Lower leg skin (tissue), 4 donors: Measurements from ENCODE around the gene BICC1. TPM values are rescaled to one million over a fixed set of nuclear protein-coding genes. Genes with fewer than 3 reads are reported as not detected.

Experiments used
- DNase-seq, 2 donors: peaks; one replicate each; pipeline ENCODE4 v3.0.0-alpha.2; 2019; ENCODE audit warnings: low spot score in 2 of 2
- H3K4me3 ChIP-seq: fragments of 200-600 bp; sonication (generic); 2 replicates; pipeline ENCODE4 v1.5.1; 2017; ENCODE audit warnings: mild to moderate bottlenecking, low read depth; ENCODE audit not compliant: poor library complexity, severe bottlenecking
- POLR2A ChIP-seq, 2 donors: fragments of 450-650 bp; IDR thresholded peaks; one replicate each; pipeline ENCODE4 v1.6.1; 2016 to 2017; ENCODE audit warnings: antibody characterized with exemption in 2 of 2, mild to moderate bottlenecking in 1 of 2, moderate library complexity in 1 of 2
- WGBS, 2 donors: methylation state at CpG; one replicate each; pipeline ENCODE4 v1.1.5; 2018; 5-methylcytosine and 5-hydroxymethylcytosine counted together
- intact Hi-C: fragments of 100-400 bp; cut with DNase I; formaldehyde crosslinking; loops from one replicate; pipeline ENCODE4 v1.15.0; 2023; ENCODE audit warnings: low total_unique reads
- total RNA-seq, 4 donors: library from RNA; depleted of rRNA; stranded (reverse); fragments of >200 nt; gene quantifications; one replicate each; pipeline ENCODE4 v1.1.0, GENCODE V29; 2016
- TF ChIP-seq, protein P1 (sequence below), 3 donors: fragments of 450-650 bp; IDR thresholded peaks; one replicate each; pipeline ENCODE4 v1.5.1; 2016; ENCODE audit warnings: antibody characterized with exemption in 3 of 3, mild to moderate bottlenecking in 3 of 3, moderate library complexity in 2 of 3

Gene BICC1
- total RNA-seq, 4 donors from 2014 or later: 5.0 to 11.5 (median 7.1) TPM

DNA sequence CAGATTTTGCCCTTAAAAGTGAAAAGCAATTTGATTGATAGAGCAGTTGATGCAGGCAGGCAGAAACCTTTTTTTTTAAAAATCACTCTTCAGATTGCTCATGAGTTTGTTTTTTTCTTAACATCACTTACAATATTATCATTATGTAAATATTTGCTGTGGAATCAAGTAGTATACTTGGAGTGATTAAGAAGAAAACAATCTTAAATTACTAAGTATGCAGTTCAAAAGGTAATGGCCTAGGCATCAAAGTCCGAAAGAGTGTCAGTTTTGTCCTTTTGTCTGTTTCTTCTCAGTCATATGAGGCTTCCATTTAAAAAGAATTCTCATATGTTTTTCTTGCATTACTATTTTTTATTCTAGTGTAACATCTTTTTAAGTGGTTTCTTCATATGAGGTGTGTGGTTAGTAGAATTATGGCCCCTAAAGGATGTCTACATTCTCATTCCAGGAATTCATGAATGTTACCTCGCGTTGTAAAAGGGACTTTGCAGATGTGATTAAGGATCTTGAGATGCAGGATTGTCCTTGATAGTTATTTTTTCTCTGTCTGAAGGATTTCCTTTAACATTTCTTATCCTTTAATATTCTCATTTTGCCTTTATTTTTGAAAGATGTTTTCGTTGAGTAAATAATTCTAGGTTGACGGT lies 44.0 kb downstream of the BICC1 start:
- TF ChIP-seq, protein P1, sequence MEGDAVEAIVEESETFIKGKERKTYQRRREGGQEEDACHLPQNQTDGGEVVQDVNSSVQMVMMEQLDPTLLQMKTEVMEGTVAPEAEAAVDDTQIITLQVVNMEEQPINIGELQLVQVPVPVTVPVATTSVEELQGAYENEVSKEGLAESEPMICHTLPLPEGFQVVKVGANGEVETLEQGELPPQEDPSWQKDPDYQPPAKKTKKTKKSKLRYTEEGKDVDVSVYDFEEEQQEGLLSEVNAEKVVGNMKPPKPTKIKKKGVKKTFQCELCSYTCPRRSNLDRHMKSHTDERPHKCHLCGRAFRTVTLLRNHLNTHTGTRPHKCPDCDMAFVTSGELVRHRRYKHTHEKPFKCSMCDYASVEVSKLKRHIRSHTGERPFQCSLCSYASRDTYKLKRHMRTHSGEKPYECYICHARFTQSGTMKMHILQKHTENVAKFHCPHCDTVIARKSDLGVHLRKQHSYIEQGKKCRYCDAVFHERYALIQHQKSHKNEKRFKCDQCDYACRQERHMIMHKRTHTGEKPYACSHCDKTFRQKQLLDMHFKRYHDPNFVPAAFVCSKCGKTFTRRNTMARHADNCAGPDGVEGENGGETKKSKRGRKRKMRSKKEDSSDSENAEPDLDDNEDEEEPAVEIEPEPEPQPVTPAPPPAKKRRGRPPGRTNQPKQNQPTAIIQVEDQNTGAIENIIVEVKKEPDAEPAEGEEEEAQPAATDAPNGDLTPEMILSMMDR (IDR thresholded peaks at IDR 0.05): no peak
- DNase-seq: no peak
- 90 to 94% methylated on average over 5 of the region's 5 CpGs for WGBS, 2 donors
- intact Hi-C loops: no loop called here
- H3K4me3 ChIP-seq: no peak overlapping the region

GRCh38 chr10:58557714-58558113 lies 45.0 kb downstream of the BICC1 start:
- 84 to 90% methylated on average over 1 of the region's 1 CpG for WGBS, 2 donors
- no peak overlapping the region for H3K4me3 ChIP-seq
- intact Hi-C loops: no loop called here
- no peak for TF ChIP-seq POLR2A (IDR thresholded peaks at IDR 0.05)
- TF ChIP-seq, protein P1 (IDR thresholded peaks at IDR 0.05): no peak
- DNase-seq: no peak

GRCh38 chr10:58560068-58560467 lies 47.4 kb downstream of the BICC1 start:
- TF ChIP-seq, protein P1 (IDR thresholded peaks at IDR 0.05): no peak
- TF ChIP-seq POLR2A (IDR thresholded peaks at IDR 0.05): no peak
- intact Hi-C loops: no loop called here
- no peak for DNase-seq
- no peak overlapping the region for H3K4me3 ChIP-seq
- 93 to 97% methylated on average over 2 of the region's 2 CpGs for WGBS, 2 donors

GRCh38 chr10:58565271-58565670 lies 52.6 kb downstream of the BICC1 start:
- intact Hi-C loops: no loop called here
- TF ChIP-seq, protein P1 (IDR thresholded peaks at IDR 0.05): no peak
- no peak for TF ChIP-seq POLR2A (IDR thresholded peaks at IDR 0.05)
- DNase-seq: no peak
- WGBS, 2 donors: 64 to 86% methylated on average over 2 of the region's 2 CpGs
- H3K4me3 ChIP-seq: no peak overlapping the region

DNA sequence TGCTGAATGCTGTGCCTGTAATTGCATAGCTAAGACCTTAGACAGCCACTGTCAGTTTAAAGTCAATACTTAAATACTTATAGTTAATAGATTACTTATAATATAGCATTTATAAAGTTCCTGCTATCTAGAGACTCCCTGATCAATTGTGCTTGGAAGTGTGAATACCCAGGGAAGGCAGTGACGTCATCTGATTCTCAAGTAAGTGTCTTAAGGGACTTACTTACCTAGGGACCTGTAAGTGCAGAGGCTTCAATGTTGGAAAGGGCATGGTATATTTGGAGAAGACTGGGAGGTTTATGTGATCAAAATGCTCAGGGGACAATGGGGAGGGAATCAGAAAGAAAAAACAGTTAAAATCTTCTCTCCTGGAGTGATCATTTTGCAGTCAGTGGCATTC lies 55.0 kb downstream of the BICC1 start:
- 78 to 79% methylated on average over 1 of the region's 1 CpG for WGBS, 2 donors

More for the DNA sequence above, 55.0 kb downstream of the BICC1 start:
- intact Hi-C loops: no loop called here
- no peak overlapping the region for H3K4me3 ChIP-seq
- TF ChIP-seq, protein P1 (IDR thresholded peaks at IDR 0.05): no peak
- no peak for TF ChIP-seq POLR2A (IDR thresholded peaks at IDR 0.05)
- DNase-seq: no peak
